ENCODE measurements around the gene NAA35.

- TF ChIP-seq ATF6 (CRISPR knock-in tag; IDR thresholded peaks at IDR 0.05) (no peak), ZNF532 (CRISPR knock-in tag; IDR thresholded peaks at IDR 0.05; ENCODE audit: borderline replicate concordance) (no peak), CTCF (IDR thresholded peaks at IDR 0.05) (no peak), USF1 (CRISPR knock-in tag; IDR thresholded peaks at IDR 0.05) (no peak), ZNF512 (CRISPR knock-in tag; IDR thresholded peaks at IDR 0.05; ENCODE audit: borderline replicate concordance) (no peak), NR2C2 (CRISPR knock-in tag; IDR thresholded peaks at IDR 0.05) (no peak), CBFB (CRISPR knock-in tag; IDR thresholded peaks at IDR 0.05; ENCODE audit: low read depth) (no peak), ATF2 (CRISPR knock-in tag; IDR thresholded peaks at IDR 0.05; ENCODE audit: borderline replicate concordance, low read depth) (no peak), NFYB (CRISPR knock-in tag; conservative IDR thresholded peaks at IDR 0.05; ENCODE audit: low read depth) (no peak), SP1 (CRISPR knock-in tag; conservative IDR thresholded peaks at IDR 0.05) (no peak), SMAD3 (CRISPR knock-in tag; IDR thresholded peaks at IDR 0.05; ENCODE audit: borderline replicate concordance) (no peak)
Measured at GRCh38 chr9:85895685-85896084, 45.3 kb upstream of the NAA35 start.

All from WTC11 (cell line).